Activated CD4-positive, alpha-beta T cell treated with anti-CD3 and anti-CD28 coated beads, Interleukin-2, amount 50 U/mL, for 16 hours (primary cell): ENCODE measurements around the gene RORC.

Experiments used
- DNase-seq: peaks from one replicate; pipeline ENCODE4 v3.0.0-alpha.2; 2020

Gene RORC

DNA sequence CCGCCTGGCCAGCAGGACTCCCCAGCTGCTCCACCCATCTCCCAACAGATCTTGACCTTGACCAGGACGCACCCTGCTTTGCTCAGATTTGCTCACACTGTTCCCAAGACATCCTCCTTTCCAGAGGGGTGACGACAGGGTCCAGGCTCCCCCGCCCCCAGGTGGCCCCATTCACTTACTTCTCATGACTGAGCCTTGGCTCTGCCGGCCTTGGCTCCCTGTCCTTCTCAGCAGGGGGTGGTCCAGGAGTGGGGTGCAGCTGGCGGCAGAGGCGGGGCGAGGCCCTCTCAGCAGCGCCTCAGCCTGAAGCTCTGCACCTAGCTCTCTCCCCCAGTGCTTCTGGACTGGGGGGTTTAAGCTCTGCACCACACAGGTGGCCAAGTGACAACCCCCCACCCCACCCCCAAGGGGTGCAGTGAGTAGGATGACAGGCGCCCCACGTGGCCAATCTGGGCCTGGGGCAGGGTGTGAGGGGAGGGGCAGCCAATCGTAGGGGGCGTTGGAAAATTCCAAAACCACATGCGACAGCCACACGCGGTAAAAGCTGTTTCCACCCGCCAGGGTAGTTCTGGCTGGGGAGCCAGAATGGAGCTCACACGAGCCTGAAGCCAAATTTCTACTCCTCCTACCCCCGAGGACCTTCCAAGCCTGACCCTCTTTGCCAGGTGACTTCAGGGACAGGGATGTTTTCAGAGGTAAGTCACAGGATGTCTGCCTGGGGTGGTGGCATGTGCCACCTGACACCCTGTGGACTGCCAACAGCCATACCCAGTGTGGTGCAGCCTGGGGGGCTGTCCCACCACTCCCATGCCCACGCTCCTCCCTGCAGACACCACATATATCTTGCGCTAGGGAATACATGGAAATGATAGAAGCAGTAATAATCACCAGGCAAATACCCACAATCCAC is 5.6 kb downstream of the RORC start:
- DNase-seq, result no peak

DNA sequence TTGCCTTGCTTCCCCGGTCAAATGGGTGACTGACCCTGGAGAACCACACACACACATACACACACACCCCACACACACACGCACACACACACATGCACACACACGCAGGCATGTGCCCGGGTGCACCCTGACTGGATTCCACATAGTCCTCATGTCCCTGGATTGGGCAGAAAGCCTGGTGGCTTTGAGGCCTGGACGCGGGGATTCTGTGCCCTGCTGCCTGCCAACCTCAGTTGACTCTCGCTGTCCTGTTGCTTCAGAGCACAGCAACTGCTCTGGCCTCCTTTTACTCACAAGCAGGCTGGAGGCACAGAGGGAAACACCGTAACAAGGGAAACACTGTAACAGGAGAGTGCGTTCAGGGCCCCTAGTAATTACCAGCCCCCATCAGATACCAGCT is 6.4 kb downstream of the RORC start:
- DNase-seq, result no peak

DNA sequence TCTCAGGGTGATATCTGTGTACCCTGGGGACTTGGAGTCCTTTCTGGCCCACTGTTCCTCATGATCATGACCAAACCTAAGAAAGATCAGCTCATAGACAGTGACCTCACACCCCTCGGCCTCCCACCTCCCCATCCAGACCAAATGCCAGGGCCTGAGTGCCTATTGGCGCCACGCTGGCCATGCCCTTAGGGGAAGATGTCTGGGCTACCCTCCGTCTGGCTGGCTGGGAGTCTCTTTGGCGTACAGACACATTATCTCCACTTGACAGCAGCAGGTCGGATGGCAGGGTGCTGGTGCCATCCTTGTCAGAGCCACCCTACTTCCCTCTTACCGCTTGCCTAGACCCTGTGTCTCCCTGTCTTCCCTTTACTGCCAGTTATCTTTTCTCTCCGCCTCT is 8.4 kb downstream of the RORC start:
- no peak for DNase-seq

DNA sequence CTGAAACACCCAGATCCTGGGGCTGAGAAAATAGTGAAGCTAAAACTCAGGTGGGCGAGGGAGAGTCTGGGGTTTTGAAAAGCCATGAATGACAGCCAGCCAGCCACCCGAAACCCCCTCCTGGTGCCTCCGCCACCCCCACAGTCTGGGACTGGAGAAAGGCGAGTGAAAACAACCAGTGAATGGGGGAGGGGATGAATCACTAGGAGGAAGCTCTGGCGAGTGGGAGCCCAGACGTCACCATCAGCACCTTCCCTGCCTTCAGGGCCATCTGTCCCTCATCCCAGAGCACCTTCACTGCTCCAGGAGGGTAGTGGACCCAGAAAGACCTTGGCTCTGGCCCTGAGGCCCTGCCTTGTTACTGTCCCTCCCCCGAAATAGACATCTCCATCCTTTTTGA is 9.2 kb downstream of the RORC start:
- DNase-seq, result no peak

DNA sequence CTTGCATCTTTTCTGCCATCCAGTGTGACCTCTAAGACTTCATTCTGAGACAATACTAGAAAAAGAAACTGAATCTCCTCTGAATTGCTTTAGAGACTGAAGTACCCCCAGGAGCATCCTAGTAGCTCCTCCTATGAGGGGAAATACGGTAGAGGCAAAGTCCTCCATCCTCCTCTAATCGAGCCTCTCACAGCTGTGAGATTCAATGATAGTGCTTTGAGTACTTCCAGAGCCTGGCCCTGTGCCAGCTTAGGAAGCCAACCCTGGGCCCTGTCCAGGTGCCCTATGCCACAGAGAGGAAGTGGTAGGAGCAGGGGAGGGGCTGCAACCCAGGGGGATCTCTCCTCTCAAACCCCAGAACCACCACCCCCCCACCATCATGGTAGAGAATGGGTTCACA is 10.7 kb downstream of the RORC start:
- DNase-seq, result no peak

DNA sequence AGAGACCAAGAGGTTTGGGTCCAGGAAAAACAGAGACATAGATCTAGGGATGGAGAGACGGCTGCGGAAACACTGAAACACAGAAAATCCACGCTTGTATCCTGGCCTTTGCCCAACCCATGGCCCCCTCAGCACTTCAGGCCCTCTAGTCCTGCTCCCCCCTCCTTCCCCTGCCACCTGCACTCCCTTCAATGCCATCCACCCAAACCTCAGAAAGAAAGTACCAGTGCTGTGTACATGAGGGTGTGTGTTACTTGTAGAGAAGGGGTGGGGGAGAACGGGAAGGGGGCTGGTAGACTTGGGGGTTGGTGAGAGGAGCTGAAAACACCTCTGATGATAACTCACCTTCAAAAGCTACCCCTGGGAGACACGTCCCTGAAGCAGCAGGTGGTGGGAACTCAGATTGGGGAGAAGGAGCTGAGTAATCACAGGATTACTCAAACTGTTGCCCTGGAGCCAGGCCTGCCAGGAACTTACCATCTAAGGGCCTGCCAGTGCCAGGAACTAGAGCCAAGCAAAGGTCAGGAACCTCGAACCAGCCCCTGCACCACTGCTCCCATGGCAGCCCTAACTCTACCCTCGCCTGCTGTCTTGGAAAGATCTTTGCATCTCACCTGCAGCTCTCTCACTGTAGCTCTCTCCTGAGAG is 11.5 kb downstream of the RORC start:
- no peak for DNase-seq

DNA sequence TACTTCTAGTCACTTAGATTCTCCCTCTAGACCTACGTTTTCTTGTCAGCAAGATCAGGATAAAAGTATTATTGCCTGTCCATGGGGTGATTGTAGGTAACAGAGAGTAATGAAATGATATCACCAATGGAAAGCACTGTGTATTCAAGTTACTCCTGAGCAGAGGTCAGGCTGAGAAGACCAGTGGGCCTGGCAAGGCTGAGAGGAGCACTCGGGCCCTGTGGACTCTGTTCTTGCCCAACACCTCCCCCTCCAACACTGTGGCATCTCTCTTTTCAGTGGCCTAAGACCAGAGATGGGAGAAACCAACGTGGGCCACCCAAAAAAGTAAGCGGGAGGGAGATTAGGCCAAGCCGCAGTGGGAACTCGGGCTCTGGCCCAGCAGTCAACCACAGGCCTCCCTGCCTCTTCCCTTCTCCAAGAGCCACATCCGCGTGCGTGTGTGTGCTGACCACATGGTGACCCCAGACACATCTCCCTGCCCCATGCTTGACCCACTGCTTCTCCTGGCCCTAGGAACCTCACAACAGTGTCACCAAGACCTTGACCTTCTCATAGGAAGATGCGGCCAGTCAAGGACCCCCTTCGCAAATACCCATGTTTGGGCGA is 12.3 kb downstream of the RORC start:
- DNase-seq, result no peak

DNA sequence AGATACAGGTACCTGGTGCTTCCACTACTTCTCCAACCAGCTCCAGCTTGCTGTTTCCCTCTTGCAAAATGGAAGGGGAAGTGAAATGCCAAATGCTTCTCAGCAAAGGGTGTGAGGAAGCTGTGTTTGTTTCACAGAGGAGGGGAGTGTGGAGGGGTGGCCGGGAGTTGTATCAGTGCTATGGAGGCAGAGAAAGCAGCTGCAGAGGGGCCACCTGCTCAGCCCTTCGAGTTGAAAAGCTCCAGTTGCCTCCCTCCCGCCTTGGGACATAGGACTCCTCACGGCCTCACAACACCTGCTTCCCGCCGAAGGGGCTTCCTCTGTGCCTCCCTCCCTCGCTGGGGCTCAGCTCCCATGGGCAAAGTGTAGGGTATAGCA is 14.3 kb downstream of the RORC start:
- DNase-seq, result no peak

DNA sequence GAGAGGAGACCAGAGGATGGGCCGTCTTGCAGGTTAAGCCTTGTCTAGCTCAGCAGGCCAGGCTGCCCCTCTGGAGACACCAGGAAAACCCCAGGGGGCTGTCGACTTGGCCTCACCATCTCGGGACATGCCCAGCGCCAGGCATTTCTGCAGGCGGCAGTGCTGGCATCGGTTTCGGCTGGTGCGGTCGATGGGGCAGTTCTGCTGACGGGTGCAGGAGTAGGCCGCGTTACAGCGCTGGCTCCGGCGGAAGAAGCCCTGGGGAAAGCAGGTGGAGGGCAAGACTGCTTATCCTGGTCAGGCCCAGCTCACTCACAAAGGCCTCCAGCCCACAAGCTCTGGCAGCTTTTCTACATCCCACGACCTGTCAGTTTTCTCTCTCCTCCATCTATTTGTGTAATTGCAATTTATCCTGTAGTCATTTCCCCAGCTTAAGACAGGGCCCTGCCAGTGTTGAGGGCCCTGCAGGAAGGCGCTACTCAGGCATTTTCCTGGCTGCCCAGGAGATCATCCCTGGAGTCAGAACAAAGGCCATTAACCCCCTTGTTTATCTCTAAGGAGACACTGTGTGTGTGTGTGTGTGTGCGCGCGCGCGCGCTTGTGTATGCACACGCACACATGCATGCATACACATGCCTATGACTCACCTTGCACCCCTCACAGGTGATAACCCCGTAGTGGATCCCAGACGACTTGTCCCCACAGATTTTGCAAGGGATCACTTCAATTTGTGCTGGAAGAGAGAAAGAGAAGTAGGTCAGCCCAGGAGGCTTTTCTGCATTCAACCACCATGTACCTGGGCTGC is 14.9 kb downstream of the RORC start:
- DNase-seq, result no peak

DNA sequence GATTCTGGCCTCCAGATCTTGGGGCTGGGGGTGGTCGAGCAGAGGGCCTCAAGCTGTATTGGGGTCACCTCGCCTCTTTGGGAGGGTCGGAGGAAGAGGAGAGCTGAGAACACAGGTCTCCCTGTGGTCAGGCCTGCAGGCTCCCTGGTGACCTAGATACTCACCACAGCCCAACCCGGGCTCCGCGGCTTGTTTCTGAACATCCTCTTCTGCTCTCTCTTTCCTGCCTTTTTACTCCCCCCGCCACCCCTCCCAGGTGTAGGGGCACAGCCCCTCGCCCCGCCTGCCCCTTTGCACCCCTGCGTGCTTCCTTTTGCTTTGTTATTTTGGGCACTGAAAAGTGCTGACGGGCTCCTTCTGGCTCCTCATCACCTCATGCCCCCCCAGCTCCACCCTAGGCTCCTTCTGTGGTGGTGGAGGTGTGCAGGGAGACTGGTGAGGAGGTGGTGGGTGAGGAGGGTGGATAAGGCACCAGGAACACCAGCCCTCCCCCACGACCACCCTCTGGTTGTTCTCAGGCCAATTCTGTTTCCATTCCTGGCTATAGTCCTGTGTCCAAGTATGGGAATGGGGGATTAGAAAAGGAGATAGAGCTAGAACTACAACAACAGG is 15.8 kb downstream of the RORC start:
- no peak for DNase-seq

DNA sequence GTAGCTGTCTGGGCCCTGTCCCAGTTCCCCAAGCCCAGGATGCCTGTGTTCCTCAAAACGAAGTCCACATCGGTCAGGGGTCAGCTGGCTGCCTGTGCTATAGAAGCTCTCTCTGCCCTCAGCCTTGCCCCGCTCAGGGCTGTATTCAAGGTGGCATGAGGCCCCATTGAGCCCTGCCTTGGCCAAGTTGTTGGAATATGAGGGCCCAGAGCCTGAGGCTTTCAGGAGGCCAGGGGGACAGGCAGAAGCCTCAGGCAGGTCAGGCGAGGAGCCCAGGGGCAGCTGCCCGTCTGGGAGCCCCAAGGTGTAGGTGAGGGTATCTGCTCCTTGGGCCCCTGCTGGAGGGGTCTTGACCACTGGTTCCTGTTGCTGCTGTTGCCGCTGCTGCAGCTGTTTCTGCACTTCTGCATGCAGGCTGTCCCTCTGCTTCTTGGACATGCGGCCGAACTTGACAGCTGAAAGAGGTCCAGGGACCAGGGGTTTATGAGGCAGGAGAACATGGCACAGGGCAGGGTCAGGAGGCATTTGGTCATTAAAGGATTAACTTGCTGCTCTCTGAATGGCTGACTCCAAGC is 16.5 kb downstream of the RORC start:
- no peak for DNase-seq

DNA sequence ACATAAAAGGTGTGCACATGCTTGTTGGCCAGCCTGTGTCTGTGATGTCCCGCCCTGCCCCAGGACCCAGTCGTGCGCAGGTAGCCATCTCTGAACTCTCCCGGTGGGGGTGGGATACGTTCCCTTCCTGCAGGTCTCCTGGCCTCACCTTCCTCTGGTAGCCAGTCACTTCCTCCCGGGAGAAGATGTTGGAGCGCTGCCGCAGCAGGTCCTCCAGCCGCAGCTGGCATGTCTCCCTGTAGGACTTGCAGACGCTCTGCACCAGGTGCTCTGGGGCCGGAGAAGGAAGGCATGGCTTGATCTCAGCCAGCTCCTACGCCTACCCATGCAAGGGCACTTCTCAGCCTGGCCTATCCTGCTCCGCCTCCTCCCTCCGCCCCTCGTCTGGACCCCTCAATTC is 17.2 kb downstream of the RORC start:
- DNase-seq, result no peak

DNA sequence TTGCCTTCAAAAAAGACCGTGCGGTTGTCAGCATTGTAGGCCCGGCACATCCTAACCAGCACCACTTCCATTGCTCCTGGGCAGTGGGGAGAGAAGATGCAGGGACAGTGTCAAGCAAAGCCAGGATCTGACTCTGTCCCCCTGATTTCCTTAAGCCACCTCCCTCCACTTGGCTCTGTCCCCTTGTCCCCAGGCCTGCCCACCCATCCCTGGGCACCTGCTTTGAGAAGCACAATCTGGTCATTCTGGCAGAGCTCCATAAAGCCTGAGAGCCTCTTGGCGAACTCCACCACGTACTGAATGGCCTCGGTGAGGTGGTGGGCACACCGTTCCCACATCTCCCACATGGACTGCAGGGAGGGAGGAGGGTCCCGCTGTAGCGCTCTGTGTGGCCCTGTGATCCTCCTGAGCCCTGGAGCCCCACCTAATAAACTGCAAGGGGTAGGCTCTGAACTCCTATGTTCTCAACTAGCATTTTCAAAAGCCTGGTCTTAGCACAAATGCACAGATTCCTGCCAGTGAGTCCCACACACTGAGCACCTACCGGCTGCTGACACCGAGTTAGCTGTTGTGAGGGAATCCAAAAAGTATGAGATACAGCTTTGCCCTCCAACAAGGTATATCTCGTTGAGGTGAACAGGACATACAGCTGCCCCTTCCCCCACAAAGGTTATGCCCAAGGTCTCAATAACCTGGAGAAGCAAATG is 18.2 kb downstream of the RORC start:
- DNase-seq, result no peak

DNA sequence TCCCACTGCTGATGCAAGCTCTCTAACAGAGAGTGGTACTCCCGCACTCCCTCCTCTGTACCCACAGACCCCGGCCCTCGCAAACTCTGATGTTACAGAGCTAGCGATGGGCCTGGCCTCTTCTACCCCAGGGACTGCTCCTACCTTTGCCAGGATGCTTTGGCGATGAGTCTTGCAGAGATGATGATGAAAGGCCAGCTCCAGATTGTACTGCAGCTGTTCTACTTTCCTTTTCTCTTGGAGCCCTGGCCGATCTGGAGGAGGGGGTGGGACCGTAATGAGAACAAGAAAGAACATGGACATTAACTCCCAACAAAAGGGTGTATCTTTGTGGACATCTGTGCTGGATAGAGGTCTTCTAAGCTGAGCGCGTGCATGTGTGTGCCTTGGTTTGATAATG is 20.4 kb downstream of the RORC start:
- DNase-seq, result no peak

DNA sequence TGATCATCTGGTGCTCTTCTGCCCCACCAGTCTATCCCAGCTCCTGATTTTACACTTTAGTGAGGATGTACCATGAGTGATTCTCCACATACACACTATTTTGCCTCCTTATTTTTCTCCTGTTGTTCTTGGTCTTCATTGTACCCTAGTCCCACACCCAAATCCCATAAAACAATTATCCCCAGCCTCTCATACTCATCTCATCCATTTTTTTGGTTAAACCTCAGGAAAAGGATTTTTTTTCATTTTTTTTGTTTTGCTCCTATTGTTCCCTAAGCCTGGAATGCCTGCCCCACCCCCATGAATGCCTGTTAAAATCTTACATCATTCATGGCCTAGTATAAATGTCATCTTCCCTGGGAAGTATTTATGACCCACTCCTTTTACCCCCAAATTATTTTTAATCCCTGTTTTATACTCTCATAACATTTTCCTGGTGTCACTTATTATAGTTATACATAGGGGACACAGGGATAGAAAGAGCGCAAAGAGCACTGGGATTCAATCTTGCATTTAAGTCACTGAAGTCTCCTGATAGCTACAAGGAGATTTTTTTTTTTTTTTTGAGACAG is 21.5 kb downstream of the RORC start:
- no peak for DNase-seq

DNA sequence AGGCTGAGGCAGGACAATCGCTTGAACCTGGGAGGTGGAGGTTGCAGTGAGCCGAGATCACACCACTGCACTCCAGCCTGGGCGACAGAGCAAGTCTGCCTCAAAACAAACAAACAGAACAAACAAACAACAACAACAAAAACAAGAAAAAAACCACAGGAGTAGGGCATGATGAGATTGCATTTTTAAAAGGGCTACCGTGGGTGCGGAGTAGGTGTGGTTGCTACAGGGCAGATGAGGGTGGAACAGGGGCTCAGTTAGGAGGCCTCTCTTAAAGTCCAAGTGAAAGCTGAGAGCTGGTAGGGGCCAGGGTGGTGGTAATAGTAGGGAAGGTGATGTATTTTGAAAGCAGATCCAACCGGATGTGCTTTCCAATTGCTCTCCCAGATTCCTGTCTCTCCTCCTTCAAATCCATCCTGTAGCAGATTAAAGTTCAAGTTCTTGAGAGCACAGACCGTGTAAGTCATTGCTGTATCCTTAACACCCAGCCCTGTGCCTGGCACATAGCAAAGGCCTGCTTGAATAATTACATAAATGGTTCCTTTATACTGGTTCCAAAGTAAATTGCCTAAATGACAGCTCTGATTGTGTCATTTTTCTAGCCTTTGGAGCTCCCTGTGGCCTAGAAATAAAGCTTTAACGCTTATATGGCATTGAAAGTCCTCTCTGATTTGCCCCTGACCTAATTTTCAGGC is 22.2 kb downstream of the RORC start:
- no peak for DNase-seq

DNA sequence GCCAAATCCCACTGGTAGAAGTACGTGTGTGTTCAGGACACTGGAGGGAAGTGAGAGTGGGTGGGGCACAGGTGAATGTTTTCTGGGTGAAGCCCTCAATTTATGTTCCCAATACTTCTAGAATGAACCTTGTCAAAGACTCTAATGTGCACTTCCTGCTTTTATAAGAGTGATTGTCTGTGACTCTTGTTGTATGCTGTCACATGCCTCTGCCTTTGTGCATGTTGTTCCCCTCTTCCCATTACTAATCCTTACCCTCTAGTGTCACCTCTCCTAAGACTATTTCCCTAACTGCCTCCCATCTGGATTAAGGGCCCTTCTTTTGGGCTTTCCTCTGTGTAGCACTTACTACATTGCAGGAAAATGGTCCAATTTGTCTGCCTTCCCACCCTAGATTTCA is 23.8 kb downstream of the RORC start:
- DNase-seq, result no peak

DNA sequence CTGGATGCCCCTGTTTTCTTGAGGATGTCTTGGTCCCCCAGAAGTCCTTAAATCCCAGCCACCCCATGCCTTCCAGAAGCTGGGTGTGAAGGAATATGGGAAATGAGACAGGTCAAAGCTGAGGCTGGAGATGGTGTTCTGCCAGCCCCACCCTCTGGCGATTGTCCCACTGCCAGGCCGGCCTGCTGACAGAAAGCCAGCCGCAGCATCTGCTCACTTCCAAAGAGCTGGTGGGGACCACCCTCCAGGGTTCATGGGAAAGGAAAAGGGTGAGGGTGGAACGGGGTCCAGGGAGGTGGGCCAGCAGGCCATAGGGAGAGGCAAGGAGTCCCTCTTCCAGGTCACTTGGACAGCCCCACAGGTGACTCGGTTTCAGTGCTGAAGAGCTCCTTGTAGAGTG is 24.5 kb downstream of the RORC start:
- no peak for DNase-seq

DNA sequence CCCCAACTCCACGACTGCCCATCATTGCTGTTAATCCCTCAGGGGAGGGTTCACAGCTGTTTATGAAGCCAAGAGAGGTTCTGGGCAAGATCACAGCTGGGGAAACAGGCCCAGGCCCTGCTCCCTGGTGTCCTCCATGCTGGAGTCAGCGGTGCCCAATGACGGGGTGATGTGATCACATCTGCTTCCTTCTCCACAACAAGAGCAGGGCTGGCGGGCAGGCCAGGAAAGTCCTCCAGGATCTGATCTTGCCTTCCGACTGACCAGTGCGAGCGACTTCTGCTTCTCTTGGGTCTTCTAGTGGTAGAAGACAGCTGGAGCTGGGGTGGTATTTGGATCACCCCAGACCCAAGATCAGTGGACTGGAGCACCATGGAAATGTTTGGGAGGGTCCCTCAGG is 25.4 kb downstream of the RORC start:
- DNase-seq, result no peak

DNA sequence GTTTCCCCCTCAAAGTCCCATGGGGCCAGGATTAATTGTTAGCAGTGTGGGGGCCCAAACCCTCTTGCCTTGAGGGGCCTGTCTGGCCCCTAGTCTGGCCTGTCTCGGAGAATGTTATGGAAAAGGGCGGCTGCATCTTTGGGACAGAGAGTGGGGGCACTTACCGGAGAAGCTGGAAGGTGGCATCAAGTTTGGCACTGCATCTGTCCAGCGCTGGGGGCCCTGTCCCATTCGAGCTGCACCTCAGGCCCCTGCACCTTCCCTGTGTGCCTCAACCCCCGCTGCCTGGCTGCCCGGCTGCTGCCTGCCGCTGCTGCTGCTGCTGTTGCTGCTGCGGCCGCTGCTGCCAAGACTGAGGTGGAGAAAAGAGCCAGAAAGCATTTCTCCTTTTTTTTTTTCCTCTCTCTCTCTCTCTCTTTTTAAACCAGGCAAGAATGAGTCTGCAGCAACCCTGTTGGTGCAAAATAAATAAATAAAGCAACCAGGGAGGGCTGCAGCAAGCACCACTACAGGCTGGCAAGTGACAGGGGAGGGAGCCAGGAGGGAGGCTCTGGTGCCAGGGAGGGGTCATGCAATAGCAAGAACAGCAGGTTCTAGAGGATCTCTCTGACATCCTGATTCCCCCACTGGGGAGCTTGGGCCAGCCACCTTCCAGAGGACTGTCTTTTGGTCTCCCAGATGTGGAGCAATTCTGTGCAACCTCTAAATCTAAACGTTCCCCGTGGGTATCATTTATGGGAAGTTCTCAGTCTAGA is 26.4 kb downstream of the RORC start, which contains the start of gene LINGO4:
Gene LINGO4, minus strand, starts transcription at position 354 of the 755 bp plus-strand sequence. CDS start 2,715 bp downstream, outside the sequence.
- DNase-seq, result no peak
